Karpas-422 (cell line): ENCODE results near the gene CDC5L. TPM values are rescaled to one million over a fixed set of nuclear protein-coding genes. Genes with fewer than 3 reads are reported as not detected.

ENCODE experiments used
- DNase-seq: peaks from one replicate; pipeline ENCODE4 v3.0.0-alpha.2; 2015
- H2AFZ ChIP-seq: fragments of 200-600 bp; sonication (generic); 2 replicates; pipeline ENCODE4 v1.6.1; 2014; ENCODE audit warnings: antibody characterized with exemption, low read length, mixed read lengths
- H3K27ac ChIP-seq: fragments of 200-600 bp; sonication (generic); 2 replicates; pipeline ENCODE4 v1.5.1; 2014; ENCODE audit warnings: mild to moderate bottlenecking, low read length, moderate library complexity
- H3K27me3 ChIP-seq: fragments of 200-600 bp; sonication (generic); 2 replicates; pipeline ENCODE4 v1.6.1; 2014; ENCODE audit warnings: low read length, mixed read lengths
- H3K36me3 ChIP-seq: fragments of 200-600 bp; sonication (generic); 2 replicates; pipeline ENCODE4 v1.6.1; 2014; ENCODE audit warnings: low read length, mixed read lengths; ENCODE audit not compliant: insufficient read depth
- H3K4me1 ChIP-seq: fragments of 200-600 bp; sonication (generic); 2 replicates; pipeline ENCODE4 v1.6.1; 2014; ENCODE audit warnings: mild to moderate bottlenecking, low read length, mixed read lengths
- H3K4me2 ChIP-seq: fragments of 200-600 bp; sonication (generic); 2 replicates; pipeline ENCODE4 v1.6.1; 2014; ENCODE audit warnings: low read length, low read depth, mild to moderate bottlenecking; ENCODE audit not compliant: poor library complexity, severe bottlenecking
- H3K4me3 ChIP-seq: fragments of 200-600 bp; sonication (generic); 2 replicates; pipeline ENCODE4 v1.5.1; 2014; ENCODE audit warnings: mild to moderate bottlenecking, antibody characterized with exemption, low read length, mixed read lengths
- H3K79me2 ChIP-seq: fragments of 200-600 bp; sonication (generic); 2 replicates; pipeline ENCODE4 v1.6.1; 2014; ENCODE audit warnings: mild to moderate bottlenecking, low read length, mixed read lengths
- H3K9ac ChIP-seq: fragments of 200-600 bp; sonication (generic); 2 replicates; pipeline ENCODE4 v1.6.0; 2014; ENCODE audit warnings: low read length
- H3K9me2 ChIP-seq: fragments of 200-600 bp; sonication (generic), shearing (Covaris generic); replicated peaks from 2 replicates; pipeline ENCODE4 v1.6.0; 2014; ENCODE audit warnings: mild to moderate bottlenecking, low read length, moderate library complexity; ENCODE audit not compliant: insufficient read depth
- H3K9me3 ChIP-seq: fragments of 300-700, 200-600 bp; sonication (generic); 2 replicates; pipeline ENCODE4 v1.6.1; 2014; ENCODE audit warnings: low read length, mixed read lengths
- H4K20me1 ChIP-seq: fragments of 200-600 bp; sonication (generic); 2 replicates; pipeline ENCODE4 v1.6.1; 2014; ENCODE audit warnings: mild to moderate bottlenecking, antibody characterized with exemption, low read length, low read depth; ENCODE audit not compliant: insufficient read depth
- total RNA-seq: library from RNA; depleted of rRNA; stranded (reverse); fragments of >200 nt; shearing (Covaris generic); gene quantifications from 2 replicates; pipeline ENCODE4 v1.2.3, GENCODE V29; 2014; ENCODE audit warnings: low replicate concordance

Gene CDC5L
- total RNA-seq, 1 experiment from 2014 or later = 19.1 TPM

DNA sequence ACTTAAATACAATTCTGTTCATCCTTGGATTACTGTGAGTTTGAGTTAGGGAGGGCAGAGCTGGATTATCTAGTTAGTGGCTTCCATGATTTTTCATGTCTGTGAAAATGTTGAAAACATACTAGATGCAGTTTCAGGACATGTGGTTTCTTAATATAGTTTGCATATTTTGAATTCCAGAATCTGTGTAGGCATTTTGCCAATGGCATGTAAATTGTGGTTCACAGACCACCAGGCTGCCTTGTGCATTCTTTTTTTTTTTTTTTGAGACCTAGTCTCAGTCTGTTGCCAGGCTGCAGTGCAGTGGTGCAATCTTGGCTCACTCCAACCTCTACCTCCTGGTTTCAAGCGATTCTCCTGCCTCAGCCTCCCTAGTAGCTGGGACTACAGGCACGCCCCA is 42.8 kb downstream of the CDC5L start:
- H3K27me3 ChIP-seq = no peaks in the 10 kb centered on the region
- H3K9ac ChIP-seq = no peak overlapping the region
- H4K20me1 ChIP-seq = no peaks in the 10 kb centered on the region
- no peak overlapping the region for H3K4me2 ChIP-seq
- no peak overlapping the region for H3K27ac ChIP-seq
- H3K4me3 ChIP-seq = no peak overlapping the region
- H3K79me2 ChIP-seq = peaks cover 54% of the 10 kb centered on the region
- H3K9me3 ChIP-seq = no peaks in the 10 kb centered on the region
- DNase-seq = peak; percentile 48
- H3K9me2 ChIP-seq = no peaks in the 10 kb centered on the region
- peaks cover 13% of the 10 kb centered on the region for H3K4me1 ChIP-seq
- no peak overlapping the region for H2AFZ ChIP-seq
- H3K36me3 ChIP-seq = peaks cover 71% of the 10 kb centered on the region

GRCh38 chr6:44431118-44431725 is 43.7 kb downstream of the CDC5L start:
- Histone ChIP-seq H3K27me3 (no peaks in the 10 kb centered on the region), H4K20me1 (no peaks in the 10 kb centered on the region), H3K4me2 (no peak overlapping the region), H3K4me1 (peaks cover 13% of the 10 kb centered on the region), H3K27ac (no peak overlapping the region), H3K79me2 (peaks cover 63% of the 10 kb centered on the region), H3K36me3 (peaks cover 75% of the 10 kb centered on the region), H3K9ac (no peak overlapping the region), H3K9me2 (no peaks in the 10 kb centered on the region), H3K4me3 (no peak overlapping the region), H3K9me3 (no peaks in the 10 kb centered on the region), H2AFZ (no peak overlapping the region)
- peak; percentile 80 for DNase-seq

GRCh38 chr6:44432227-44432626 is 44.7 kb downstream of the CDC5L start:
- H2AFZ ChIP-seq = no peak overlapping the region
- H3K79me2 ChIP-seq = peaks cover 73% of the 10 kb centered on the region
- H3K36me3 ChIP-seq = peaks cover 84% of the 10 kb centered on the region
- H3K9me3 ChIP-seq = no peaks in the 10 kb centered on the region
- no peak overlapping the region for H3K27ac ChIP-seq
- no peaks in the 10 kb centered on the region for H3K9me2 ChIP-seq
- H3K4me1 ChIP-seq = peaks cover 13% of the 10 kb centered on the region
- no peak overlapping the region for H3K4me2 ChIP-seq
- no peaks in the 10 kb centered on the region for H4K20me1 ChIP-seq
- no peaks in the 10 kb centered on the region for H3K27me3 ChIP-seq
- H3K9ac ChIP-seq = no peak overlapping the region
- no peak overlapping the region for H3K4me3 ChIP-seq
- no peak for DNase-seq

GRCh38 chr6:44432726-44433125 is 45.2 kb downstream of the CDC5L start:
- H4K20me1 ChIP-seq = no peaks in the 10 kb centered on the region
- no peaks in the 10 kb centered on the region for H3K9me2 ChIP-seq
- H3K36me3 ChIP-seq = peaks cover 85% of the 10 kb centered on the region

DNA sequence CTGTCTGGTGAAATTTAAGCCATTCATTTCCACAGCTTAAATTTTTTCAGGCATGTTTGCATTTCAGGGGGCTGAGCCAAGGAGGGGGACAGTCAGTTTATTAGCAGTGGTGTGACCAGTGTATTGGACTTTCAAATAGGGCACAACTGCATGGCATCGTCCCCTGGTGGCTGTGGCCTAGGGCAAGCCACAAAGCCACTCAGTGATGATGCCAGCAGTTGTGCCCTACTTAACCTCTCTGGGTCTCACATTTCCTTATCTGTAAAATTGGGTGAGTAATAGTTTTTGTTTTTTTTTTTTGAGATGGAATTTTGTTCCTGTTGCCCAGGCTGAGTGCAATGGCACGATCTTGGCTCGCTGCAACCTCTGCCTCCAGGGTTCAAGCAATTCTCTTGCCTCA is 48.0 kb downstream of the CDC5L start:
- Histone ChIP-seq H4K20me1 (no peaks in the 10 kb centered on the region), H3K36me3 (peaks cover 89% of the 10 kb centered on the region)
- no peak for DNase-seq

More at GRCh38 chr6:44432726-44433125, 45.2 kb downstream of the CDC5L start:
- Histone ChIP-seq H3K27me3 (no peaks in the 10 kb centered on the region), H3K4me1 (peaks cover 13% of the 10 kb centered on the region), H3K4me2 (no peak overlapping the region), H3K27ac (no peak overlapping the region), H2AFZ (no peak overlapping the region), H3K9ac (no peak overlapping the region), H3K9me3 (no peaks in the 10 kb centered on the region), H3K79me2 (peaks cover 78% of the 10 kb centered on the region), H3K4me3 (no peak overlapping the region)
- no peak for DNase-seq

DNA sequence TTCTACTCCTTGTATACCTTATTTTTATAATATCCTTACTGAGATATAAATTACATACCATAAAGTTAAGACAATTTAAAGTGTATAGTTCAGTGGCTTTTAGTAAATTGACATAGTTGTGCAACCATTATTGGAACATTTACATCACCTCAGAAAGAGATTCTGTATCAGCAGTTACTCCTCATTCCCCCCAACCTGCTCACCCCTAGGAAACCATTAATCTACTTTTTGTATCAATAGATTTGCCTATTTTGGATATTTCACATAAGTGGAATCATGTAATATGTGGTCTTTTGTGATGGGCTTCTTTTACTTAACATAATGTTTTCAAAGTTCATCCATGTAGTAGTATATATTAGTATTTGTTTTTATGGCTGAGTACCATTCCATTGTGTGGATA is 51.3 kb downstream of the CDC5L start:
- no peak overlapping the region for H3K4me2 ChIP-seq
- H3K27me3 ChIP-seq = no peaks in the 10 kb centered on the region
- no peaks in the 10 kb centered on the region for H4K20me1 ChIP-seq
- H3K4me3 ChIP-seq = no peak overlapping the region
- H3K9me2 ChIP-seq = no peaks in the 10 kb centered on the region
- DNase-seq = no peak
- peaks cover 83% of the 10 kb centered on the region for H3K36me3 ChIP-seq
- H3K9ac ChIP-seq = no peak overlapping the region
- no peak overlapping the region for H2AFZ ChIP-seq
- no peak overlapping the region for H3K27ac ChIP-seq
- H3K4me1 ChIP-seq = no peaks in the 10 kb centered on the region
- H3K79me2 ChIP-seq = peaks cover 99% of the 10 kb centered on the region
- H3K9me3 ChIP-seq = no peaks in the 10 kb centered on the region

More for the DNA sequence above, 48.0 kb downstream of the CDC5L start:
- Histone ChIP-seq H3K4me1 (peaks cover under 1% of the 10 kb centered on the region), H3K9me2 (no peaks in the 10 kb centered on the region), H3K79me2 (peaks cover 96% of the 10 kb centered on the region), H2AFZ (no peak overlapping the region), H3K9ac (no peak overlapping the region), H3K9me3 (no peaks in the 10 kb centered on the region), H3K4me2 (no peak overlapping the region), H3K4me3 (no peak overlapping the region), H3K27me3 (no peaks in the 10 kb centered on the region), H3K27ac (no peak overlapping the region)

DNA sequence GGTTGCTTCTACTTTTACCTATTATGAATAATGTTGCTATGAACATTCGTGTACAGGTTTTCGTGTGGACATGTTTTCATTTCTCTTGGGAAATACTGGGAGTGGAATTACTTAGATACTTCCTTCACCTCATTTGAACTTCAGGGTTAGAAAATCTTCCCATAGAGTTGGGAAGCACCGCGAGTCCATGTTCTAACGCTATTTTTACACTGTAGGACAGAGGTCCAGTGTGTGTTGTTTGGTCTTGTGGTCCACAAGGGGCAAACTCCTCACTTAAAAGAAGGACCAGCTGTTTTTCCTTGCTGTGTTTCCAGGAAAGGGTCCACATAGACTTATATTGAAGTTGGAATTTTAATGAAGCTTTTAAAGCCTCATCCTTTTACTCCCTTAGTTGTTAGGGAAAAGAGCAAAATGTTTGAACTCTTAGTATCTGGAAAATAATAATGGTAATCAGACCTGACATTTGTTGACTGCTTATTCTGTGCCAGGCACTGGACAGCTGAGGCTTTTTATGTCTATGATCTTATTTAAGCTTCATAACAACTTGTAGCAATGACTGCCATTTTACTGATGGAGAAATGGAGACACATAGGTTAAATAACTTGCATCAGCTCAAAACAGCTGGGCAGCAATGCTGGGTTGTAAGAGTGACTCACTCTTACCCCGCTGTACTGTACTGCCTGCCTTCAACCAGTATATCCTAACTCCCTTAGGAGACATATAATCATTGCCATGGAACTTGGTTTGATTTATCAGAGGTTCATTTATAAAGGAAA is 52.0 kb downstream of the CDC5L start:
- no peak overlapping the region for H3K4me3 ChIP-seq
- H3K4me1 ChIP-seq = no peaks in the 10 kb centered on the region
- H4K20me1 ChIP-seq = no peaks in the 10 kb centered on the region
- no peaks in the 10 kb centered on the region for H3K9me2 ChIP-seq
- H3K9me3 ChIP-seq = no peaks in the 10 kb centered on the region
- H3K4me2 ChIP-seq = no peak overlapping the region
- peaks cover 99% of the 10 kb centered on the region for H3K79me2 ChIP-seq
- H3K9ac ChIP-seq = no peak overlapping the region
- no peak overlapping the region for H3K27ac ChIP-seq
- no peak overlapping the region for H2AFZ ChIP-seq
- peaks cover 77% of the 10 kb centered on the region for H3K36me3 ChIP-seq
- no peaks in the 10 kb centered on the region for H3K27me3 ChIP-seq
- no peak for DNase-seq

GRCh38 chr6:44441091-44441855 is 53.8 kb downstream of the CDC5L start:
- no peaks in the 10 kb centered on the region for H4K20me1 ChIP-seq
- DNase-seq = no peak

More at GRCh38 chr6:44441091-44441855, 53.8 kb downstream of the CDC5L start:
- Histone ChIP-seq H3K9me2 (no peaks in the 10 kb centered on the region), H3K36me3 (peaks cover 74% of the 10 kb centered on the region), H3K4me1 (no peaks in the 10 kb centered on the region), H3K27me3 (no peaks in the 10 kb centered on the region), H3K9me3 (no peaks in the 10 kb centered on the region), H2AFZ (no peak overlapping the region), H3K4me2 (no peak overlapping the region), H3K4me3 (no peak overlapping the region), H3K79me2 (peaks cover 87% of the 10 kb centered on the region), H3K27ac (no peak overlapping the region), H3K9ac (no peak overlapping the region)
